GM12801 (cell line): ENCODE measurements around the gene PSMB7.

Experiments used
- CTCF ChIP-seq: IDR thresholded peaks from one replicate; pipeline ENCODE4 v1.5.1; 2011; ENCODE audit warnings: control low read depth; ENCODE audit not compliant: insufficient read length; ENCODE audit errors: extremely low read depth

The PSMB7 gene

GRCh38 chr9:124330011-124330697, 85.1 kb downstream of the PSMB7 start:
- TF ChIP-seq CTCF: no peak

GRCh38 chr9:124329206-124329792, 85.9 kb downstream of the PSMB7 start:
- no peak for TF ChIP-seq CTCF

- no peak for TF ChIP-seq CTCF
These were observed 87.0 kb downstream of the PSMB7 start for GRCh38 chr9:124328285-124328684.

GRCh38 chr9:124327491-124327890, 87.8 kb downstream of the PSMB7 start:
- TF ChIP-seq CTCF: no peak

GRCh38 chr9:124326378-124326777, 88.9 kb downstream of the PSMB7 start:
- TF ChIP-seq CTCF: no peak

- no peak for TF ChIP-seq CTCF
These were observed 89.4 kb downstream of the PSMB7 start for GRCh38 chr9:124325816-124326215.

GRCh38 chr9:124323904-124324303, 91.3 kb downstream of the PSMB7 start:
- TF ChIP-seq CTCF: no peak
